Activated CD8-positive, alpha-beta memory T cell treated with anti-CD3 and anti-CD28 coated beads for 36 hours (primary cell): ENCODE results near the gene ZNF99. TPM values are rescaled to one million over a fixed set of nuclear protein-coding genes. Genes with fewer than 3 reads are reported as not detected.
"Not testable (repeated sequence)": the region's sequence is repeated elsewhere in the genome, so short reads cannot be mapped to it uniquely, and the experiment has no call there.

Experiments
- CTCF ChIA-PET: fragments of 350-600 bp; sonication (Branson Sonifier 250); formaldehyde crosslinking; loops from one replicate; lab custom pipeline; 2021; ENCODE audit warnings: antibody characterized with exemption; lab: Charles Lee
- POLR2A ChIA-PET: fragments of 350-600 bp; sonication (Branson Sonifier 250); formaldehyde crosslinking; loops from one replicate; lab custom pipeline; 2021; ENCODE audit warnings: antibody characterized with exemption; lab: Charles Lee
- total RNA-seq, 2 experiments: library from RNA; stranded (reverse); gene quantifications; one replicate each; pipeline ENCODE4 v1.2.3, GENCODE V29; 2021

ZNF99 gene
- not detected for total RNA-seq

DNA sequence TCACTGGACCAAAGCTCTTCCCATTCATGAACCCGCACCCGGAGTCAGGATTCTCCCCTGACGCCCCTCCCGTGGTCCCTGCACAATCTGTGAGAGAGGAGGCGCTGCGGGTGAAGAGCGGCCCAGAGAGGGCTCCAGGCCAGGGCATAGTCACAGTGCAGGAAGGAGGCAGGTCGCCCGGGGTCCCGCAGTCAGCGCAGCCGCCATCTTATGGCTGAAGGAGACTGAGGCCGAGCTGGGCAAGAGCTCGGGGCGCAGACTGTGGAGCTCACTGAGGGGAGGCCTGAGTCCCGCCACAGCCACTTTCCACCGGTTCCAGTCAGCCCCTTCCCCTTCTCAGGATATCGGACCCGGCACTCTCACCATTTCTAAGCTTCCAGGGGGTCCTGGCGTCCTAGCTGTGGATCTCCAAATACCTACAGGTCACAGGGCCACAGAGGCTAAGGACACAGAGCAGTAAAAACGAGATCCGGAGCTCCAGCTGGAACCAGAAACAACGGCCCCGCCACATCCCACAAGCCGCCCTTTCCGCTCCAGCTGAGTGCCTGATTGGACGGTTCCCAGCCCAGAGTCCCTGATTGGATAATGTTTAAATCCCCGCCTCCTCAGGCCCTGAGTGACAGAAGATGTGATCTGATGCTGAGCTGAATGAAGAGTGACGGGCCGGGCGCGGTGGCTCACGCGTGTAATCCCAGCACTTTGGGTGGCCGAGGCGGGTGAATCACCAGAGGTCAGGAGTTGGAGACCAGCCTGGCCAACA is at the start of gene ZNF99:
Gene ZNF99 (minus strand): TSS at position 501 of the 760 bp plus-strand sequence. CDS start 135 bp downstream, at position 366.
- ChIA-PET CTCF (no interaction called here), POLR2A (no interaction called here)

DNA sequence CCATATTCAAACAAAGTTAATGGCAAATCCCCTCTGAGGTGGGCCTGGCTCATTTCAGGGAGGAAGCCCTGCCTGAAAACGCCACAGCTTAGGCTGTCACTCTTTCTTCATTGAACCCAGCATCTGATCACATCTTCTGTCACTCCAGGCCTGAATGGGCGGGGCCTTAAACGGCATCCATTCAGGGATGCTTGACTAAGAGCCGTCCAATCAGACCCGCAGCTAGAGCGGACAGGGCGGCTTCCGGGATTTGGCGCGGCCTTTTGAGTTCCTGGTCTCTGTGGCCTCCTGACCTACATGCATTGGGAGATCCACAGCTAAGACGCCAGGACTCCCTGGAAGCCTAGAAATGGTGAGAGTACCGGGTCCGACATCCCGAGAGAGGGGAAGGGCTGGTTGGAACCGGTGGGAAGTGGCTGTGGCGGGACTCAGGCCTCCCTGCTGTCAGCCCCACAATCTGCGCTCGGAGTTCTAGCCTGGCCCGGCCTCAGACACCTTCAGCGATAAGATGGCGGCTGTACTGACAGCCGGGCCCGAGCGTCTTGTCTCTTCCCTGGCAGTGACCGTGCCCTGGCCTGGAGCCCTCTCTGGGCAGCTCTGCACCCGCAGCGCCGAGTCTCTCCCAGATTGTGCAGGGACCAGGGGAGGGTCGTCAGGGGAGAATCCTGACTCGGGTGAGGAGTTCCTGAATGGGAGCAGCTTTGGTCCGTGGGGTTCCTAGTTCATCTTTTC is 48.2 kb upstream of the ZNF99 start, which contains the start of gene ZNF723:
Gene ZNF723 (plus strand): TSS at position 261 of the 732 bp plus-strand sequence. CDS start 89 bp downstream, at position 350.
- POLR2A ChIA-PET = no interaction called here

GRCh38 chr19:22831211-22831610 is 47.3 kb upstream of the ZNF99 start:
- CTCF ChIA-PET = no interaction called here
- POLR2A ChIA-PET = no interaction called here

More for the DNA sequence above, 48.2 kb upstream of the ZNF99 start, which contains the start of gene ZNF723:
- CTCF ChIA-PET = no interaction called here

DNA sequence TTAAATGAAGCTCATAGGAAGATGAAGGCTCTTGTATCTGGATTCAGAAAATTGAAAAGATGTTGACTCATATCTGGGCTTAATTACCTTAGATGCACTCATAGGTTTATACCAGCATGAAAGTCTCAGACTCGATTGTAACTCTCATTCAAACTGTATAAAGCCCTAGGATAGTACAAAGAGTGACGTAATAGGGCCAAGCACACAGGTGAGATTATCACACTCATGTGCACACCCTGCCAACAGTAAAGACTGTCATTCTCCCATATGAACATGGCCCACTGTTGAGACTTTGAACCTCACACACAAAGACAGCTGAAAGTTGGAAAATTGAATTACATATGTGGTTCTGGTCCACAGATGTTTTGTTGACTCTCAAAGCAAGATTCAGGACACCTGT is 30.2 kb upstream of the ZNF99 start:
- ChIA-PET POLR2A (no interaction called here), CTCF (no interaction called here)

DNA sequence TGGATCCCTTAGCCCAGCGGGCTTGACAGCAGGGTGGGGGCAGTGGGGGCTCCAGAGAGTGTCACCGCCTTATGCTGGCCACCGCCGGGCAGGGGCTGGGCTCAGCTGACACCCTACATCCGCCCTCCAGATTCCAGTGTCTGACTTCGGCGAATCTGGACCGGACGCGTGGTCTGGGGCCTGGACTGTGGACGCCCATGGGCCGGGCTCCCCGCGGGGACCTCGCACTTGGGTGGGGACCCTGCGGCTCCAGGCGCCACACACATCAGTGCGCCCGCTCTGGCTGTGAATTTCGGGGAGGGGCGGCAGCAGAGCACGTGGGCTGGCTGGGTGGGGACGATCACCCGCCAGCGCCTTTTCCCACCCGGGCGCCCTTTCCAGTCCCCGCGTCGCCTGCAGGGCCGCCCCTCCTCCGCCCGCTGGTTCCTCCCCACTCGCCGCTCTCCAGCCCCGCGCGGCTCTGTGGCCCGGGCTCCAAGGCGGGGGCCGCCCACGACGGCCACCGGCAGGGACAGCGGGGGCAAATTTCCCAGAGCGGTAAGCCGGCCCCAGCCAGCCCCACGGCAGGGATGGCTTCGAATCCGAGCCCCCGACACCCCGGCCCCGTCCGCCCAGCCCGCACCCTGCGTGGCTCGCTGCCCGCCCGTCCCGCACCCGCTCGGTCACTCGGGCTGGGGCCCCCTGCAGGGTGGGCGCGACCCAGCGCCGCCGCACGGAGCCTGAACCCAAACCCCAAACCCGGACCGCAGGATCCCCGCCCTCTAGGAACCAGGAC is 23.3 kb upstream of the ZNF99 start:
- POLR2A ChIA-PET = no interaction called here
- CTCF ChIA-PET = no interaction called here

DNA sequence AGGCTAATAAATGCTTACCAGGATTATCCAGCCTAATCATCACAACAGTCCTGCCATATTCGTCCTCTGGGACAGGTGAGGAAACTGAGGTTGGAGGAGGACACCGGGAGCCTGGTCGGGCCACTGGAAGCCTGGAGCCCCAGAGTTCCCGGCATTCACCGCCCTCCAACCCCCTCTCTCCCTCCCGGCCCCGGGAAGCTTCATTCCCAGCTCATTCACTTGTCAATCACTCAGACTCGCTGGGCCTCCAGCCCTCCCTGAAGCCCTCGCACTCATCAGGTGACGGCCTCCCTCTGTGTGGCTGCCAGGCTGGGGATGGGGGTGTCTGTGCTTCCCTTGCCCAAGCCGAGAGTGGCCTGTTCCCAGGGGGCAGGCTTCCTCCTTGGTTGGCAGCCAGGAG is 22.5 kb upstream of the ZNF99 start:
- POLR2A ChIA-PET = no interaction called here
- CTCF ChIA-PET = no interaction called here

GRCh38 chr19:22797040-22797439 is 13.1 kb upstream of the ZNF99 start:
- POLR2A ChIA-PET = no interaction called here
- CTCF ChIA-PET = no interaction called here

DNA sequence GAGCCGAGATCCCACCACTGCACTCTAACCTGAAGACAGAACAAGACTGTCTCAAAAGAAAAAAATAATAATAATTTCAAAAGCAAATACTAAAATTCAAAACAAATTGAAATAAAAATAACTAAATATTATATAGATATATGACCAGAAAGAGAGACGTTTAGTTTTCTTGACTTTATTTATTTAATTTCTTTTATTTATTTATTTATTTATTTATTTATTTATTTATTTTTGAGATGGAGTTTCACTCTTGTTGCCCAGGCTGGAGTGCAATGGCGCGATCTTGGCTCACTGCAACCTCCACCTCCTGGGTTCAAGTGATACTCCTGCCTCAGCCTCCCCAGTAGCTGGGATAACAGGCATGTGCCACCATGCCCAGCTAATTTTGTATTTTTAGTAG is 8.9 kb upstream of the ZNF99 start:
- CTCF ChIA-PET, POLR2A ChIA-PET: not testable (repeated sequence)

DNA sequence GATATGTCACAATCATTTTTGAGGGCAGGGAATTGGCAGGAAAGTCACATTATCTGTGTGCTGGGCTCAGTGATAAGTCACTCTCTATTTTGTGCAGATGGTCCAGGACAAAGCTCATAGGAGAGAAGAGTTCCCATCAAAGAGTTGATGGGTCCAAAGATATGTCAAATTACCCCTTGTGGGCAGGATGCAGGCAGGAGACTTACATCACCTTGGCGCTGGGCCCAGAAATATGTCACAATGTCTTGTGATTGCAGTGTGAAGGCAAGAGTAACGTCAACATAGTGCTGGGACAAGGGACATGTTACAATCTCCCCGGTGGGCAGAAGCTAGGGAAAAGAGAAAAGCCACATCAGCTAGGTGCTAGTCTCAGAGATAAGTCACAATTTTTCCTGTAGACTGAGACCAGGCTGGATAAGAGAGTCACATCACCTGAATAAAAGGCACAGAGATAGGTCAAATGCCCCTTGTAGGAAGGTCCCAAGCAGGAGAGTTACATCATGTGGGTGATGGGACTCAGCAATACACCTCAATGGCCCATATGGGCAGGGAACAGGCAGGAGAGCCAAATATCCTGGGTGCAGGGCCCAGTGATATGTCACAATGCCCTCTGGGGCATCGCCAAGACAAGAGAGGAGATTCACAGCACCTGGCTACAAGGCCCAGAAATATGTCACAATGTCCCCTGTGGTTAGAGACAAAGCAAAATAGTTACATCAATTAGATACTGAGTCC is 47.9 kb downstream of the ZNF99 start:
- POLR2A ChIA-PET = no interaction called here
- CTCF ChIA-PET = no interaction called here

- ChIA-PET CTCF (no interaction called here), POLR2A (no interaction called here)
These were observed 50.3 kb downstream of the ZNF99 start for GRCh38 chr19:22733691-22734090.

DNA sequence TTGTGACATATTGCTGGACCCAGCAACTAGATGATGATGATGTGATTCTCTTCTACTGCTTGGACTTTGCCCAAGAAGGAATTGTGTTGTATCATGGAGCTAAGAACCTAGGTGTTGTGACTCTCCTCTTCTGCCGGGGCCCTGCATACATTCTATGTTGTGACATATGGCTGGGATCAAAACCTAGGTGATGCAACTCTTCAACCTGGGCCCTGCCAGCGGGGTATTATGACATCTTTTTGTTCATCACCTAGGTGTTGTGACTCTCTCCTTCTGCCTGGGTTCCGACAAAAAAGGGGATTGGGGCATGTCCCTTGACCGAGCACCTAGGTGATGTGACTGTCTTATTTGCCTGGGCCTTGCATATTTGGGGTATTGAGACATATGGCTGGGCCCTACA is 55.7 kb downstream of the ZNF99 start:
- CTCF ChIA-PET, POLR2A ChIA-PET: not testable (repeated sequence)

GRCh38 chr19:22721533-22721932 is 62.4 kb downstream of the ZNF99 start:
- POLR2A ChIA-PET, CTCF ChIA-PET: not testable (repeated sequence)

- ChIA-PET POLR2A (no interaction called here), CTCF (interaction anchor here (0.6 kb wide), 1 partner anchor 10 kb away, joined by 7 read pairs; no protein-coding TSS in a partner anchor)
These were observed 75.0 kb downstream of the ZNF99 start for GRCh38 chr19:22708983-22709382.

GRCh38 chr19:22703096-22703495 is 80.9 kb downstream of the ZNF99 start:
- POLR2A ChIA-PET, CTCF ChIA-PET: not testable (repeated sequence)

DNA sequence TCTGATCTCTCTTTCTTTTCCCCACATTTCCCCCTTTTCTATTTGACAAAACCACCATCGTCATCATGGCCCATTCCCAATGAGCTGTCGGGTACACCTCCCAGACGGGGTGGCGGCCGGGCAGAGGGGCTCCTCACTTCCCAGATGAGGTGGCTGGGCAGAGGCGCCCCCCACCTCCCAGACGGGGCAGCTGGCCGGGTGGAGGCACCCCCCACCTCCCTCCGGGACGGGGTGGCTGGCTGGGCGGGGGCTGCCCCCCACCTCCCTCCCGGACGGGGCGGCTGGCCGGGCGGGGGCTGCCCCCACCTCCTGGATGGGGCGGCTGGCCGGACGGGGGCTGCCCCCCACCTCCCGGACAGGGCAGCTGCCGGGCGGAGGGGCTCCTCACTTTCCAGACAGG is 81.3 kb downstream of the ZNF99 start:
- POLR2A ChIA-PET, CTCF ChIA-PET: not testable (repeated sequence)

Other genes with a start within 250 kb of the ZNF99 start
- 1 to 10 TPM; 1.7 to 2.0 TPM for gene ZNF492, start 149.8 kb downstream of the ZNF99 start, total RNA-seq
- gene ZNF723, start 48.1 kb upstream of the ZNF99 start, total RNA-seq = not detected
- not detected for gene ZNF728, start 219.0 kb upstream of the ZNF99 start, total RNA-seq